Panc1 (cell line): ENCODE data around the gene DNASE1.
"Not testable (repeated sequence)": the region's sequence is repeated elsewhere in the genome, so short reads cannot be mapped to it uniquely, and the experiment has no call there.

Experiments used
- POLR2AphosphoS5 ChIP-seq: IDR thresholded peaks from 2 replicates; pipeline ENCODE4 v1.6.1; 2012; ENCODE audit warnings: mild to moderate bottlenecking, low read depth, low read length, moderate library complexity
- TCF7L2 ChIP-seq: IDR thresholded peaks from 2 replicates; pipeline ENCODE4 v1.6.1; 2011; ENCODE audit warnings: mild to moderate bottlenecking, low read depth, low read length, inconsistent platforms
- TF ChIP-seq, protein P1 (sequence below): fragments of 450-650 bp; IDR thresholded peaks from 2 replicates; pipeline ENCODE4 v1.5.1; 2017; ENCODE audit warnings: mild to moderate bottlenecking

DNA sequence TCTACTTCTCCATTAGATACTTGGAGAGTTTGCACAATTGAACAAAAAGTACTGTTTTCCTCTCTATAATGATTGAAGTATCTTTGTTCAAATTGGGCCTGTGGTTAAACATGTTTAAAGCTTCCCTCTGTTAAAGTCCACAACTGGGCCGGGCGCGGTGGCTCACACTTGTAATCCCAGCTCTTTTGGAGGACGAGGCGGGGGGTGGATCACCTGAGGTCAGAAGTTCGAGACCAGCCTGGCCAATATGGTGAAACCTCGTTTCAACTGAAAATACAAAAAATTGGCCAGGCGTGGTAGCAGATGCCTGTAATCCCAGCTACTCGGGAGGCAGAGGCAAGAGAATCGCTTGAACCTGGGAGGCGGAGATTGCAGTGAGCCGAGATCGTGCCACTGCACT is 45.5 kb upstream of the DNASE1 start:
- TF ChIP-seq, protein P1, sequence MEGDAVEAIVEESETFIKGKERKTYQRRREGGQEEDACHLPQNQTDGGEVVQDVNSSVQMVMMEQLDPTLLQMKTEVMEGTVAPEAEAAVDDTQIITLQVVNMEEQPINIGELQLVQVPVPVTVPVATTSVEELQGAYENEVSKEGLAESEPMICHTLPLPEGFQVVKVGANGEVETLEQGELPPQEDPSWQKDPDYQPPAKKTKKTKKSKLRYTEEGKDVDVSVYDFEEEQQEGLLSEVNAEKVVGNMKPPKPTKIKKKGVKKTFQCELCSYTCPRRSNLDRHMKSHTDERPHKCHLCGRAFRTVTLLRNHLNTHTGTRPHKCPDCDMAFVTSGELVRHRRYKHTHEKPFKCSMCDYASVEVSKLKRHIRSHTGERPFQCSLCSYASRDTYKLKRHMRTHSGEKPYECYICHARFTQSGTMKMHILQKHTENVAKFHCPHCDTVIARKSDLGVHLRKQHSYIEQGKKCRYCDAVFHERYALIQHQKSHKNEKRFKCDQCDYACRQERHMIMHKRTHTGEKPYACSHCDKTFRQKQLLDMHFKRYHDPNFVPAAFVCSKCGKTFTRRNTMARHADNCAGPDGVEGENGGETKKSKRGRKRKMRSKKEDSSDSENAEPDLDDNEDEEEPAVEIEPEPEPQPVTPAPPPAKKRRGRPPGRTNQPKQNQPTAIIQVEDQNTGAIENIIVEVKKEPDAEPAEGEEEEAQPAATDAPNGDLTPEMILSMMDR = not testable (repeated sequence)
- not testable (repeated sequence) for TF ChIP-seq TCF7L2, POLR2AphosphoS5
